TTC549 (cell line): ENCODE data around the gene PARD3B.

Experiments used
- FAIRE-seq: peaks from 2 replicates; lab custom pipeline; 2012; peaks lifted over from hg19 to GRCh38; lab: Jason Lieb, UNC

The PARD3B gene

DNA sequence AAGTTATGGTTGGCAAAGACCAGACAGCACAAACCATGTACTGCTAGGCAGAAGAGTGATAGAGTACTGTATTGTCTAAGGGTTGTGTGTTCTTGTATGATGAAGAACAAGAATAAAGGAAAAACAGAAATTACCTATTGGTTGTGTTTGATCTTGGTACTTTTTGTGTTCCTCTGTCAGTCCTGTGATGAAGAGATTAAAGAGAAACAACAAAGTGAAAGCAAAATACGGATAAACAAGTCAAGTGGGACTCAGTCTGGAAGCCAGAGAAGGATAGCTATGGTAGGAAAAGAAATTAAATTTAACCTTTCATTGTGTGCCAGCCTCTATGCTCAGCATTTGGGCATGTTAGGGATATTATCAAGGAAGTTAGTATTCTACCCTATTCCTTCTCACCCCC is 413.1 kb downstream of the PARD3B start:
- FAIRE-seq: no peak

DNA sequence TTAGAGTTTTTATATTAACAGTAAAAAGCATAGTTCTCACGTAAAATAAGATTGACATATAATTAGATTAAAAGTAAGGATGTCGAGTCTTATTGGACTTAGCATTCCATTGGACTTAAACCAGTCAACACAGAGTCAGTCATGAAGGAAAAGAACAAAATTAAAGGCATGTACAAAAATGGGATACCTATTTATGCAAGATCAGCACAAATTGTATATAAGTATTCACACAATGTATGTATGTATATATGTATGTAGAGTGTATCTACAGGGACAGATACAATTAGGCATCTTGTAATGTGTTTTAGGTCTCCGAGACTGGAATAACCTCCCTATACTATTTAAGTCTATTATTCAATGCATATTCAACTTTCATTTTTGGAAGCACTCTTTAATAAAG is 419.1 kb downstream of the PARD3B start:
- FAIRE-seq: no peak

DNA sequence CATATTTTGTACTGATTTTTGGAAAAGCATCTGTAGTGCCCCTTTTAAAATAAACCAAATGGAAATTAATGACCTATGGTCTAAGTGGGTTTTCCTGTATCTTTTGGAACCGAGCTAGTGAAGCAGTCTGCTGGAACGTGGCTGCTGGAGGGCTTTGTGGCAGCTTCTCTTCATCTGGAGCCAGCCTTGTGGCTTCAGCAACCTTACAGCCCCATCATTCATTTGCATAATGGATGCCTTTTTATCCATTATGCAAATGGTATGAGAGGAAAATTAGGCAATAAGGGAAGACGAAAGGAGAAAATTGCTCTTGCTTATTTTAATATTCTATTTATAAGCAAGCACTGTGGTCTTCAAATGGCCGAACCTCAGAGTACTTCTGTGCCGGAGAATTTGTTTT is 421.0 kb downstream of the PARD3B start:
- no peak for FAIRE-seq

GRCh38 chr2:204967199-204967960 is 422.1 kb downstream of the PARD3B start:
- FAIRE-seq: no peak

- no peak for FAIRE-seq
These were observed 426.1 kb downstream of the PARD3B start for GRCh38 chr2:204971206-204971907.

DNA sequence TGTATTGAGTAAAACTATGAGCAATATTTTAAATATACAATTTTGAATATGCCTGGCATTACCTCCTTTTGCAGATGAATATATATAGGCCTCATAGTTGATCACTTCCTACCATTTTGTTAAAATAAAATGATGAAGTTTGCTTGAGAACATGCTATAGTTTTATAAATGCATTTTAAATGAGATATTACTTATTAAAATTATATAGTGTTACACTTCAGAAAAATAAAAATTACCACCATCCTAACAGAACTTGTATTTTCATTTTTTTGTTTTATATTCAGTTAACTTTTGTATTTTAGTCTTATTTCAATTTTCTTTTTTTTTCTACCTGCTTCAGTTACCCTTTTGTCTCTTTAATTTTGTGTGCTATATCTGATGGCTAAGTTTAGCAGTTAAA is 426.9 kb downstream of the PARD3B start:
- FAIRE-seq: no peak

GRCh38 chr2:204972606-204973336 is 427.5 kb downstream of the PARD3B start:
- no peak for FAIRE-seq

DNA sequence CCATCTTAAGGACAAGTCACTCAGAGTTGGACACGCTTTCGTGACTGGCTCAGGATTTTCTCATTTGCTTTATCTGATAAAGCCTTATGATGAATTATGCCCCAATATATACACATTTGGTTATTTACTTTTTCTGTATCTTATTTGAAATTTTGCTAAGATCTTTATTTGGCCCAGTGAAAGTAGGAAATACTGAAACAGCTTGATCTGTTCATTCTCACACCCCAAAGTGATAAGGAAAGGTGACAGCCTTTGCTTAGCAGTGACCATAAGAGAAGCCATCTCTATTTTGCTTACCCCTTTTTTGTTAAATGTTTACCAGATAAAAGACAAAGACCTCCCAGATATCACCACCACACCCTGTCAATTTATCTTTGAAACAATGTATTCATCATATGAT is 428.3 kb downstream of the PARD3B start:
- FAIRE-seq: no peak

- FAIRE-seq: no peak
These were observed 429.2 kb downstream of the PARD3B start for GRCh38 chr2:204974487-204974886.

- no peak for FAIRE-seq
These were observed 432.6 kb downstream of the PARD3B start for GRCh38 chr2:204977914-204978313.

DNA sequence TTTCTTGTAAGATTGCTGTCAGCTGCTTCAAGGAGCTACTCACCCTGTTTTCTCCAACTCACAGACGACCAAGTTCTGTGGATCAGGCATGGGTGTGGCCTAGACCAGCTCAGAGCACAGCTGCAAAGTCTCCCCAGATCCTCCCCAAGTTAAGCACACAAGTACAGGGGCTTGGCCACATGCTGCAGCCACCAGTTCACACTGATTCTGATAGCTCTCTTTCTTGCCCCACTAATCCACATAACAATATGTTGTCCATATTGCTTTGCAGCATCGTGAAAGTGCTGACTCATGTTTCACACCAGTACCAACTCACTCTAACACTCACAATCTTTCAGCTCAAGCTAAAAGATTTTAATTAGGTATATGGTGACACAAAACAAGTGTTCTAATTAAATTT is 437.0 kb downstream of the PARD3B start:
- no peak for FAIRE-seq

GRCh38 chr2:204984518-204984917 is 439.2 kb downstream of the PARD3B start:
- FAIRE-seq: no peak

DNA sequence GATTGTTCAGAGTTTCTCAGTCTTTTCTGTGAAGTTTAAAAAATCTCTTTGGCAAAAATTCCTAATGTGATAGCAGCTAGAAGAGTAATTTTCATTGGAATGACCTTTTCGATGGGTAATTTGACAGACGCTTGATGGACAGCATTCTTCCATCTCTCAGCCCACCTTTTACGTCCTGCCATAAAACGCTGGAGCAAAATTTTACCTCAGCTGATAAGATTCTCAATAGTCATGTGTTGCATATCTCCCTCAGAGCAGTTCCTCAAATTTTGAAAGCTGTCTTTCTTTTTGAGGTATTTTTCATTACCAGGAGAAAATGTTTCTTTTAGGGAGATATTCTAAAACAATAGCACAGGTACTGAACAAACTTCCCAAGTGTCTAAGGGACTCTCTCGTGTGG is 441.4 kb downstream of the PARD3B start:
- no peak for FAIRE-seq

- no peak for FAIRE-seq
These were observed 443.6 kb downstream of the PARD3B start for GRCh38 chr2:204988836-204989235.

DNA sequence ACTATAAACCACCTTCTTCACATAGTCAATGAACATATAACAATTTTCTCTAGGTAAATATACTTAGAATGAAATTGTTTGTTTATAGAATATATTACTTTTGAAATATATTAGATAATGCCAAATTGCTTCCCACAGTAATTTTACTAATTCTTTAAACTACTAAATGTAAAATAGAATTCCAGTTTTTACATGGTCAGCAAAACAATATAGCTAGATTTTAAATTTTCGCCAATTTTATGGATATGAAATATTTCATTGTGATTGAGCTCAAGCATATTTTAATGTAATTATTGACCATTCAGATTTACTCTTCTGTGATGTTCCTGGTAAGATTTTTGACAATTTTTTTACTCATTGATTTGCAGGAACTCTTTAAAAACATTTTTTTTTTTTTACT is 444.6 kb downstream of the PARD3B start:
- no peak for FAIRE-seq

- FAIRE-seq: no peak
These were observed 456.2 kb downstream of the PARD3B start for GRCh38 chr2:205001300-205001966.

- no peak for FAIRE-seq
These were observed 457.1 kb downstream of the PARD3B start for GRCh38 chr2:205002390-205002789.

DNA sequence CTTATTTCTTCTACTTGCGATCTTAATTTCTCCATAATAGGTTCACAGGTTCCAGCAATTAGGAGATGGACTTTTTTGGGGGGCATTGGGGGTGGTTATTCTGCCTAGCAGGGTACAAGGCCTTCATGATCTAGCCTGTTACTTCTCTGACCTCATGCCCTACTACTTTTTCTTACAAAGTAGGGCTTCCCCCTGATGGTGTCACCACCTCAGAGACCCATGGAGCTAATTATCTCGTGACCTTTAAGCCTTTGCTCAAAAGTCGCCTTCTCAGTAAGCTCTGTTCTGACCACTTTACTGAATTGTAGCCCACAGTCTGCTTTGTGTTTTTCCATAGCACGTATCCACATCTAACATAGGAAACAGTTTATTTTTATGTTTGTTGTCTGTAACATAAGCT is 458.0 kb downstream of the PARD3B start:
- no peak for FAIRE-seq

DNA sequence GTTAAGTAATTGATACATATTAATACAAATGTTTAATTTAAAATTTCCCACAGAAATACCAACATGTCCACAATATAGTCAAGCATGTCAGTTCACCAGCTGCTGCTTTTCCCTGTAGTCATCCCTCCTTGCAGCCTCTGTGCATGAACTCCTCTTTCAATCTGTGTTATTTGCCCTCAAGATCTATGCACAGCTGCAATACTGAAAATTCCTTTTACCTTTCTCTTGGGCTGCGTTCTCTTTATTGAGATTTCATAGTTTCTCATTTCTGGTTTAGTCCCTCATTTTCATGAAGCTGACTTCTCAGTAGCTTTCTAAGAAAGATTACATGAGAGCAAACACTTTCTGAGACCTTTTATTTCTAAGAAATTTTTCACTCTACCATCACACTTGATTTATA is 464.9 kb downstream of the PARD3B start:
- FAIRE-seq: no peak

DNA sequence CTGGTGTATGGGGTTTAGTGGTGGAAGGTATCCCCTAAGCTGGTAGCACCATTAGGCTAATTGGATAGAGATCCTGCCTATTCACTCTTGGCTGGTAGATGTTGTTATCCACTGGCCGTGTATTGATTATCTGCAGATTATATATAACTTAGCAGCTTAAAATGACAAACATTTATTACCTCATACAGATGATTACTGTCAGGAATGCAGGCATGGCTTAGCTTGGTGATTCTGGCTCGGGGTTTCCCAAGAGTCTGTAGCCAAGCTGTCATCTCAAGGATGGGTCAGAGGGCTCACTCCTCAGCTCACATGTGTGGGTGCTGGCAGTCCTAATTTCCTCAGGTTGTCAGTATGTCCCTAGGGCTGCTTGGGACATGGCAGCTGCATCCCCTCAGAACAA is 465.8 kb downstream of the PARD3B start:
- no peak for FAIRE-seq

- no peak for FAIRE-seq
These were observed 467.7 kb downstream of the PARD3B start for GRCh38 chr2:205012961-205013360.

GRCh38 chr2:205013586-205013985 is 468.3 kb downstream of the PARD3B start:
- no peak for FAIRE-seq

GRCh38 chr2:205014201-205014600 is 468.9 kb downstream of the PARD3B start:
- no peak for FAIRE-seq
